GM21515 (cell line): ENCODE measurements around the gene NEDD4.
"Not testable (repeated sequence)": the region's sequence is repeated elsewhere in the genome, so short reads cannot be mapped to it uniquely, and the experiment has no call there.

Source experiments
- ATAC-seq: cut with Tn5 transposase; IDR thresholded peaks from one replicate; pipeline ENCODE4 v1.9.1; 2021; ENCODE audit not compliant: unreplicated experiment

Gene NEDD4

GRCh38 chr15:55834331-55834730, 159.1 kb downstream of the NEDD4 start:
- no peak for ATAC-seq

DNA sequence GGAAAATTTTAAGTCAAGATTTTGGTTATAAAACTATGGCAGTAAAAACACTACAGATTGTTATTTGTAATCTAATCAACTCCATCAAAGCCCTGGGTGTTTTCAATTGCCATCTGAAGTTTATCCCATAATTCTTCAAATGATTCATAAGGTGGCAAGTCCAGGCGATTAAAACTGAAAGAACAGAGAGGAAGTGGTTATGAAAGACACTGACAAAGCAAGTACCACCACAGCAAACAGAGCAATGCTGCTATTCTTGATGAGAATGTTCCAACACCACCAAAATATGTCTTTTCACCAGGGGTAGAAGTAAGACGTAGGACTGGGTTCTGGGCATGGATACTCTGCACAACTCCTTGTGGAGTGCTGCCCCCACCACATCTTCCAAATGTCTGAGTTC, 163.6 kb downstream of the NEDD4 start:
- peak; percentile 77 for ATAC-seq

- no peak for ATAC-seq
Measured at GRCh38 chr15:55827955-55828354, 165.5 kb downstream of the NEDD4 start.

- no peak for ATAC-seq
Measured at GRCh38 chr15:55827204-55827603, 166.2 kb downstream of the NEDD4 start.

GRCh38 chr15:55824857-55825613, 168.4 kb downstream of the NEDD4 start:
- no peak for ATAC-seq

DNA sequence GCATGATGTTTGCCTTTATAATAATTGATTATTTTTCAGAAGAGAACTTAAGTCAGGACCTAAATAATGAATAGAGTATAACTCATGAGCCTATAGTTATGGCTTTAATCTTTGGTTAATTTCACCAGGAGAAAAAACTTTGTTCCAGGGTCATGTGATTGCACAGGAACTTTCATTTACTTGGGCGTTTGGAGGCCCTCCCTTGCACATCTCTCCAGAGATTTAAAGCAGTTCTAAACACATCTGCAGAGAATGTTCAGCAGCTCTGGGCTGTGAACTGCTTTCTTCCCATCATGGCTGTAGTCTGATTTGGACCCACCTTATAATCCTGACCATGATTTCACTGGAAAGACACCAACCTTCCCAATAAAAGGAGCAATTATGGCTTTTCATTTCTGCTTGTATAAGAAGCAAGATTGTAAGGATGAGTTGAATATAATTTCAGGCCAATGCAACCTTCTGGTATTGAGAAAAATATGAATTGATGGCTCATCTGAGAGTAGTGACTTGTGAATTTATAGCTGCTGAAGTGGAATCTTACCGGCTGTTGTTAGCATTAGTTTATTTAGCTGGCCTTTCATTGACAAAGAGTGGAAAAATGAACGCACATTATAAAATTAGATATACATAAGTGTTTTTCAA, 169.6 kb downstream of the NEDD4 start:
- no peak for ATAC-seq

DNA sequence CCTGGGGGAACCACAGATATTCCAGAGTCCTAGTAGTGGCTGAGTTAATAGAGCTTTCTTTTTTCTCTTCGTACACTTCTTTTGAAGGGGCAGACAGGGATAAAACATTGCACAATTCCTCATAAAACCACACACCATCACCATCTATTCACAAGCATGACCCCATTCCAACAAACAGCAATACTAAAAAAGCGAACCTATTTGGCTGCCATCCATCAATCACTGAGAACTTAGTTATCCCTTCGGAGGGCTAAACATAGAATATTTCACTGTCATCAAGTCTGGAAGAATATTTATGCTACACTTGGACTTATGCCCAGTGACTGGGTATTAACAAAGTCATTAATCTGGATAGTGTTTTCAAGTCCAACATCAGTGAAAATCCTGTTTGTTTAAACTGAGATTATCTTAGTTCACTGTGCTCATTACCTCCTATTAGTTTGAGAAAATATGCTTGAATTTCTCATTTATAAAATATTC, 170.2 kb downstream of the NEDD4 start:
- no peak for ATAC-seq

- not testable (repeated sequence) for ATAC-seq
Measured at GRCh38 chr15:55821740-55822139, 171.7 kb downstream of the NEDD4 start.

DNA sequence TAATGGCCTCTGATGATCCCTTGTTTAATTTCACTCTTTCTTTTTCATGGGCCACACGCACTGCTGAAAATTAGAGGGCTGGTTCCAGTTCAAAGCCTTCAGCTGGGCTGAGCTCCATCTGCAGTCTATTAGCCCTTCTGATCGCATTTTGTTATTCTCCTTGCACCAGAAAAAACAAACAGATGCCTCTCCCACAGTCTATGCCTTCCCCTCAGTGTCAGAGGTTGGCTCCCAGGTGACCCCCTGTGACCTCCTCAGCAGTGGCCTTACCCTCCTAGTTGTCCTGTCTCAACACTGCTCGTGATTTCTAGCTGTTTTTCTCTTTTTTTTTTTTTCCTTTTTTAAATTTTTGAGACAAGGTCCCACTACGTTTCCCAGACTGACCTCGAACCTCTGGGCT, 173.4 kb downstream of the NEDD4 start:
- no peak for ATAC-seq

DNA sequence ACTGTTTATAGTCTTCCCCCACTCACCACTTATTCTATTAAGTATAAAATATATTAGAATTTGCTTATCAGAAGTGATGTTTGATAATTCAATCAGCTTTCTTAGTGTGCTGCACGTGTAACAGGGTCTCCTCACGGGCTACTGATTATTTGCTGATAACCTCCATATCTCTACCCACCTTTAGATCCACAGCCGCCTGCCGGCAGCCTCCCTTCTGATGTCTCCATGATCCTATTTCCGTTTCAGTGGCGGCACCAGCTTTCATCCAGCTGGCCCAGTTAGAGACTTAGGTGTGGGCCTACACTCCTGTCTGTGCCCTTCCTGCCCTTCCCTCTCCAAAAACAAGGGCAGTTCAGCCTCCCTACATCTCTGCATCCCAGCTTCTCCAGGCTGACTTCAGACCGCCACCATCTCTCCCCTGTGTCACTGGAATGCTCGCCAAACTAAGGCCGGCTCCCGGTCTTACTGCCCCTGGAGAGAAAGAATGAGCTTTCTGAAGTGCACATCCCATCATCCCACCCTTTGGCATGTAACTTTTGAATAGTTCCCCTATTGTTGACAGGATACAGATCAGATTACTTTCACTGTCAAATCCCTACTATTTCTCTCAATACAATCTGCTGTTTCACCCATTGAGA, 173.9 kb downstream of the NEDD4 start:
- no peak for ATAC-seq

- no peak for ATAC-seq
Measured at GRCh38 chr15:55816017-55816416, 177.4 kb downstream of the NEDD4 start.

DNA sequence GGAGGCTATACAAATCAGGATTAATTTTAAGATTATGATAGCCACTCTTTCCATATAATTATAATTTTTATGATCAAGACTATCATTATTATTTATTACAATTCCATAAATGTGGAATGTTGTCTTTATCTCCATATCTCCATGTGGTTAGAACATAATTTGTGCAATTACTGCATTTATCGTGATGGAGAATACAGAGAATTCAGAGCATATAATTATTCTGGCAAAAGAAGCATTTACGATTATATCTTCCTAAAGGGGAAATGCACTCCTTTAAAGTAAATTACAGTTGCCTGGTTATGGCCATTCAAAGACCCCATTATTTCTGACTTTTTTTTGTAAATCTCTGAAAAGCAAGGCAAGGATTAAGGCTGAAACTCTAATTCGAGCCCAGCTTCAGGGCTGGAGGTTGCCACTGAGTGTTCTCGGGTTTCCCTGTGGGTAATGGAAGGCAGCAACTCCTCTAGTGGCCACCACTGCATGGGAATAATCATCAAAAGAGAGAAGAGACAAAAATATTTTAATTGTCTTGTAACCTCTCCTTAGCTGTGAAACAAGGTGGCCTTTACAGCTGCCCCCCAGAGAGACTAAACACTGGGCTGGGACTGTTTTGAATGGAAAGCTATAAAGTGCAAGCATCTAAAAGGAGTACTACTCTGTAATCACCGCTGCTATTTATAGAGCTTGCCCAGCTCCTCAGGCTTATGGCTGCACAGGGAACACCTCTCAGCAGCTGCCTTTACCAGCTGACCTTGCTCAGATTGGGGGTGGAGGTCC, 190.6 kb downstream of the NEDD4 start:
- no peak for ATAC-seq

DNA sequence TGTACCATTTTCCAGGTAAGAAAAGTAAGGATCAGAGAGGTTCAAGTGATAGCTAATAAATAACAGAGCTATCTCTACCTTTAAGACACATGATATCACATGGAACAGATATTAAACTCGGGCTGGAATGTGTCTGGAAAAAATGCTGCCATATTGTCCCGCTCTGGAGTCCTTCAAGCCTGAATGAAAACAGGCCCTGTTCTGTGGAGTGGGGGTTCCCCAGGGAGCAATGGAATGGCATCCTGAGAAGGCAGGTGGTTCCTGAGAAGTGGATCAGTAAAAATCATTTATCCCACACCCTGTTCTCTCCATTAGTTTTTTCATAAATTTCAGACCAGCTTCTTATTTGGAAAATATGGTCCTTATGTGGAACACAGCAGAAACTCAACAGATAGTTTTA, 193.2 kb downstream of the NEDD4 start:
- ATAC-seq = no peak

- no peak for ATAC-seq
Measured at GRCh38 chr15:55799291-55800212, 193.9 kb downstream of the NEDD4 start.

DNA sequence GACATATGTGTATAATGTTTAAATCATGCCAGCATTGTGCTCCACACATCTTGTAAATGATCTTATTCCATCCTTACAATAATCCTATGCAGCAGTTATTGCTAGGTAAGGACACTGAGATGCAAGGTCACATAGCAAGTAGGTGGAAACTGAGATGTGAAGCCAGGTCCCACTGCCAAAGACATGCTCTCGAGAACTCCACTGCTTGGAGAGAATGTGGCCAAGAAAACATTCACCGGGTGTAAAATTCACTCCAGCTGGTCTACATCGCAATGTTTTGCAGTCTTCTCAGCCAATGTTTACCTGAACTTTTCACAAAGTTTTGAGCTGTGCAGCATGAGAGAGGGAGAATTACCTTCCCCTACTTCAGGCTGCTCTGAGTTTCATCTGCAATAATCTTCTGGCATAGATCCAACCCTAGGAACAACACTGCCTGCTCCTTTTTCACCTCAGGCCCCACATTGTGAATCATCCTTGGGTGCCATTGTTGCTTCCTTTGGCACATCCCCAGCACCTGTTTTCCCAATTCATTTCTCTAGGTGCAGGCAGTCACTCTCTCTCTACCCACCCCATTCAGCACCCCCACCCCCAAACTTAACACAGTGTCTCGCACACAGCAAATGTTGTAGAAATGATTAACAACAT, 197.0 kb downstream of the NEDD4 start:
- ATAC-seq = no peak

- no peak for ATAC-seq
Measured at GRCh38 chr15:55795031-55795430, 198.4 kb downstream of the NEDD4 start.

DNA sequence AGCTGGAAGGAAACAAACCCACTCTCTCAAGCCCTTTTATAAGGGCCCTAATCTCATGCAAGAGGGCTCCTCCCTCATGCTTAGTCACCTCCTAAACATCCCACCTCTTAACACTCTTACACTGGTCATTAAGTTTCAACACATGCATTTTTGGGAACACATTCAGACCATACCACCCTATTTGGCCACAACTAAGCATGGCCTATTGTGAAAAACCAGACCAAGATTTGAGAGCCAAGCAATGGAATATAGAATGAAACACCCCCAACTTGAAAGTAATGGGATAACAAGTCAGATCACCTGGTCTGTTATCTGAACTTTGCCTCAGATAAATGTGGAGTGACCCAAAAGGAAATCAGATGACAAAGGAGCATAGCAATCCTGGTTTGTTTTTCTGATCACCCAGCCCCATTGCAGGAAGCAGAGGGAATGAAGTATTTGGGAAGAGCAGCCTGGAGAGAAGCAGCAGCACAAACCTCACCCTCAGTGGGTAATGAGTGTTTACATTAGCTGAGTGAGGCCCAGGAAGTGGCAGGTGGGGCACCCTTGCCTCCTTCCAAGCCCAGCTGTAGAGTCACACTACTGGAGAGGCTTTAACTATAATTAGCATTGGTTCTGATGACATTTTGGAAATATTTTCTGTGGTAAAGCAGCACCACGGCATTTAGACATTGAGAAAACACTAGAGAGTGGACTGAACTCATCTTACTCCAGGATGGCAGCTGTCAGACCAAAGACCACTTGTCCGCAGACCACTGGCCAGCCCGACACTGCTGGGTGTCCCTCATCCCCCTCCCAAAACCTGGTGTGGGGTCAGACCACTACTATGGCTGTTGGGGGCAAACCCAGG, 201.6 kb downstream of the NEDD4 start:
- ATAC-seq = no peak

GRCh38 chr15:55789066-55789660, 204.2 kb downstream of the NEDD4 start:
- no peak for ATAC-seq
